GM21723 (cell line): ENCODE results near the gene CD226.
"Not testable (repeated sequence)": the region's sequence is repeated elsewhere in the genome, so short reads cannot be mapped to it uniquely, and the experiment has no call there.

Experiments used
- ATAC-seq: cut with Tn5 transposase; IDR thresholded peaks from one replicate; pipeline ENCODE4 v1.9.1; 2021; ENCODE audit warnings: mild to moderate bottlenecking, moderate library complexity; ENCODE audit not compliant: unreplicated experiment

Gene CD226

GRCh38 chr18:69876490-69876889 lies 71.2 kb downstream of the CD226 start:
- ATAC-seq = no peak

- no peak for ATAC-seq
Observed at GRCh38 chr18:69874058-69874457, 73.6 kb downstream of the CD226 start.

- ATAC-seq = no peak
Observed at GRCh38 chr18:69872661-69873060, 75.0 kb downstream of the CD226 start.

- ATAC-seq = no peak
Observed at GRCh38 chr18:69871363-69871762, 76.3 kb downstream of the CD226 start.

- no peak for ATAC-seq
Observed at GRCh38 chr18:69870736-69871135, 76.9 kb downstream of the CD226 start.

- no peak for ATAC-seq
Observed at GRCh38 chr18:69866212-69866611, 81.5 kb downstream of the CD226 start.

GRCh38 chr18:69865776-69866175 lies 81.9 kb downstream of the CD226 start:
- no peak for ATAC-seq

GRCh38 chr18:69864802-69865201 lies 82.9 kb downstream of the CD226 start:
- ATAC-seq = peak; percentile 83

- ATAC-seq = no peak
Observed at GRCh38 chr18:69858897-69859296, 88.8 kb downstream of the CD226 start.

- ATAC-seq = no peak
Observed at GRCh38 chr18:69854455-69854854, 93.2 kb downstream of the CD226 start.

- ATAC-seq = no peak
Observed at GRCh38 chr18:69853051-69853450, 94.6 kb downstream of the CD226 start.

- ATAC-seq = no peak
Observed at GRCh38 chr18:69845593-69846506, 101.8 kb downstream of the CD226 start.

- ATAC-seq = no peak
Observed at GRCh38 chr18:69844656-69845055, 103.0 kb downstream of the CD226 start.

GRCh38 chr18:69843015-69843414 lies 104.7 kb downstream of the CD226 start:
- no peak for ATAC-seq

- ATAC-seq = no peak
Observed at GRCh38 chr18:69841117-69841516, 106.6 kb downstream of the CD226 start.

- no peak for ATAC-seq
Observed at GRCh38 chr18:69840445-69840844, 107.2 kb downstream of the CD226 start.

GRCh38 chr18:69840001-69840400 lies 107.7 kb downstream of the CD226 start:
- no peak for ATAC-seq

GRCh38 chr18:69839497-69839896 lies 108.2 kb downstream of the CD226 start:
- ATAC-seq = no peak

GRCh38 chr18:69838620-69839411 lies 108.9 kb downstream of the CD226 start:
- ATAC-seq = no peak

GRCh38 chr18:69838003-69838402 lies 109.7 kb downstream of the CD226 start:
- ATAC-seq = no peak

- ATAC-seq = not testable (repeated sequence)
Observed at GRCh38 chr18:69834980-69835379, 112.7 kb downstream of the CD226 start.

GRCh38 chr18:69830189-69830588 lies 117.5 kb downstream of the CD226 start:
- ATAC-seq = no peak
